Neuronal stem cell (in vitro differentiated cells): ENCODE measurements around the gene CORO2B.

Experiments
- DNase-seq: peaks from one replicate; pipeline ENCODE4 v3.0.0-alpha.2; 2013; ENCODE audit warnings: low spot score
- H2AFZ ChIP-seq: one replicate; pipeline ENCODE4 v1.6.1; 2013; ENCODE audit warnings: mild to moderate bottlenecking, low read length, inconsistent platforms
- H2AK5ac ChIP-seq: 2 replicates; pipeline ENCODE4 v1.6.1; 2013; ENCODE audit warnings: low read depth, mild to moderate bottlenecking, inconsistent platforms, low read length, moderate library complexity, mixed read lengths
- H2BK120ac ChIP-seq: 2 replicates; pipeline ENCODE4 v1.6.1; 2013; ENCODE audit warnings: low read depth, mild to moderate bottlenecking, inconsistent platforms, low read length, moderate library complexity, mixed read lengths
- H2BK12ac ChIP-seq: one replicate; pipeline ENCODE4 v1.6.1; 2013; ENCODE audit warnings: low read length, inconsistent platforms
- H2BK15ac ChIP-seq: 2 replicates; pipeline ENCODE4 v1.6.1; 2013; ENCODE audit warnings: mild to moderate bottlenecking, low read length, inconsistent platforms, mixed read lengths
- H2BK5ac ChIP-seq: one replicate; pipeline ENCODE4 v1.6.1; 2013; ENCODE audit warnings: inconsistent platforms, mild to moderate bottlenecking, low read length, moderate library complexity
- H3K14ac ChIP-seq: one replicate; pipeline ENCODE4 v1.6.1; 2013; ENCODE audit warnings: low read length, inconsistent platforms
- H3K18ac ChIP-seq: 2 replicates; pipeline ENCODE4 v1.6.1; 2013; ENCODE audit warnings: low read length, inconsistent platforms
- H3K23ac ChIP-seq: 2 replicates; pipeline ENCODE4 v1.6.1; 2013; ENCODE audit warnings: low read depth, mild to moderate bottlenecking, mixed read lengths, low read length, inconsistent platforms; ENCODE audit not compliant: poor library complexity
- H3K27ac ChIP-seq: replicated peaks from 3 replicates; pipeline ENCODE4 v1.5.1; 2013; ENCODE audit warnings: low read length, inconsistent platforms
- H3K27me3 ChIP-seq, 3 experiments: 2 replicates each; pipeline ENCODE4 v1.6.1; 2013; ENCODE audit warnings: low read length in 3 of 3, mild to moderate bottlenecking in 2 of 3, inconsistent platforms in 1 of 3, low read depth in 1 of 3, mixed read lengths in 1 of 3, moderate library complexity in 1 of 3; ENCODE audit not compliant: control insufficient read depth in 3 of 3, insufficient read depth in 3 of 3
- H3K36me3 ChIP-seq, 2 donors: replicated peaks in 1 of 2; 2 replicates each; pipeline ENCODE4 v1.6.1; 2013; ENCODE audit warnings: low read length in 2 of 2; ENCODE audit not compliant: control insufficient read depth in 2 of 2, insufficient read depth in 2 of 2
- H3K4ac ChIP-seq: 2 replicates; pipeline ENCODE4 v1.6.1; 2013; ENCODE audit warnings: inconsistent platforms, mild to moderate bottlenecking, low read length, moderate library complexity
- H3K4me1 ChIP-seq, 2 donors: 1 replicate in 1 of 2; 2 replicates in 1 of 2; pipeline ENCODE4 v1.6.1; 2013; ENCODE audit warnings: low read length in 2 of 2, low read depth in 1 of 2; ENCODE audit not compliant: control insufficient read depth in 2 of 2, insufficient read depth in 1 of 2
- H3K4me2 ChIP-seq: one replicate; pipeline ENCODE4 v1.6.1; 2013; ENCODE audit warnings: mild to moderate bottlenecking, low read length, inconsistent platforms; ENCODE audit not compliant: insufficient read depth, poor library complexity, severe bottlenecking
- H3K4me3 ChIP-seq, 2 donors: 2 replicates each; pipeline ENCODE4 v1.5.1; 2013; ENCODE audit warnings: low read length in 2 of 2, mild to moderate bottlenecking in 2 of 2, inconsistent platforms in 1 of 2, moderate library complexity in 1 of 2
- H3K79me1 ChIP-seq: one replicate; pipeline ENCODE4 v1.6.1; 2013; ENCODE audit warnings: low read depth, mild to moderate bottlenecking, inconsistent platforms, low read length, moderate library complexity
- H3K9ac ChIP-seq: one replicate; pipeline ENCODE4 v1.6.1; 2013; ENCODE audit warnings: mild to moderate bottlenecking, low read depth, low read length, inconsistent platforms; ENCODE audit not compliant: poor library complexity
- H3K9me3 ChIP-seq, 2 donors: replicated peaks in 1 of 2; 2 replicates each; pipeline versions ENCODE3 to v1.6.1; 2013; ENCODE audit warnings: low read length in 2 of 2, mild to moderate bottlenecking in 2 of 2, inconsistent platforms in 1 of 2, low read depth in 1 of 2, mixed read lengths in 1 of 2, moderate library complexity in 1 of 2; ENCODE audit not compliant: control insufficient read depth in 2 of 2, insufficient read depth in 1 of 2
- H4K8ac ChIP-seq: one replicate; pipeline ENCODE4 v1.6.1; 2013; ENCODE audit warnings: low read depth, mild to moderate bottlenecking, inconsistent platforms, low read length, moderate library complexity
- H4K91ac ChIP-seq: one replicate; pipeline ENCODE4 v1.6.1; 2013; ENCODE audit warnings: low read length, low read depth, mild to moderate bottlenecking, inconsistent platforms; ENCODE audit not compliant: poor library complexity
- WGBS, 2 donors: extraction: QIAGEN DNeasy Blood & Tissue Kit; methylation state at CpG; one replicate each; pipeline ENCODE4 v1.1.7; 2013; ENCODE audit warnings: missing lambda C conversion rate in 2 of 2, mixed read lengths in 1 of 2; ENCODE audit not compliant: insufficient read length in 2 of 2, insufficient replicate concordance in 1 of 2; ENCODE audit errors: extremely low coverage in 2 of 2; 5-methylcytosine and 5-hydroxymethylcytosine counted together

The CORO2B gene

DNA sequence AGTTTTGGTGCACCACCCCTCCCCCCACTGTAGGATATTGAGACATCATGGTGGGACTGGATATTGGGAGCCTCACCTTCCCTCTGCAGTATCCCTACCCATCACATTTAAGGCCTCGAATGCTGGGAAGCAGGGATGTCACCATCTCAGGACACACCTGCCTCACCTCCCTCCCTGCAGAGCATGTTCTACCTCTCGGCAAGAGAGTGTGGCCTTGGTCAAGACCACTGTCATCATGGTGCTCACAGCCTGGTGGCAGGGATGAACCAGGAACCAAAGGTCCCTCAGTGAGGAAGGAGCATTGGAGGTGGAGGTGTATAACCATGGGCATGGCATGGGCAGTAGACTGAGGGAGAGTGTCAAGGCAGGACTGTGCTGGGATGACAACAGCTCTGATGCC is 104.8 kb downstream of the CORO2B start:
- Histone ChIP-seq H3K9me3 (no peaks in the 10 kb centered on the region), H4K91ac (no peak overlapping the region), H3K14ac (no peak overlapping the region), H2AFZ (no peak overlapping the region), H4K8ac (no peak overlapping the region), H3K4me3 (no peak overlapping the region), H3K4ac (no peak overlapping the region), H2BK15ac (no peak overlapping the region), H2AK5ac (no peak overlapping the region), H3K9ac (no peak overlapping the region), H3K36me3 (no peaks in the 10 kb centered on the region), H3K23ac (no peak overlapping the region), H2BK120ac (no peak overlapping the region), H3K27me3 (no peaks in the 10 kb centered on the region), H2BK5ac (no peak overlapping the region), H3K4me2 (no peak overlapping the region), H3K4me1 (no peaks in the 10 kb centered on the region), H3K18ac (no peak overlapping the region), H2BK12ac (no peak overlapping the region), H3K79me1 (no peaks in the 10 kb centered on the region), H3K27ac (no peak overlapping the region)
- DNase-seq = no peak
- no CpG with 5 or more reads among the region's 2 CpGs for WGBS, 2 donors

DNA sequence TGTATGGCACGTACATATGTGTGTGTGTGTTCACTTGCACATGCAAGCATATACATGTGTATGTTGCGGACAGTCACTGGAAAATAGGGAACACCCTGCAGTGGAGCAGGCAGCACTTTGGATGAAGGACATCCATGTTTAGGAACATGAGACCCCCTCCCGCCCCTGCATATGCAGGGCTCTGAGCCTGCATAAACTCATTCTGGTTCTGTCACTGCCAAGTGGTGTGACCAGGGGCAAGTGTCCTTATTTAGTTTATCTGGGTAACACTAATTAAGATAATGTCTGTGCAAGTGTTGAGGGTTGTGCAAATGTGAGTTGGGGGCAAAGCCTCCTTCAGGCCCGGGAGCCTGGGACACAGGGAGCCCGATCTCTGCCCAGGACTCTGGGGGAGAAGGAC is 105.7 kb downstream of the CORO2B start:
- H4K8ac ChIP-seq = no peak overlapping the region

DNA sequence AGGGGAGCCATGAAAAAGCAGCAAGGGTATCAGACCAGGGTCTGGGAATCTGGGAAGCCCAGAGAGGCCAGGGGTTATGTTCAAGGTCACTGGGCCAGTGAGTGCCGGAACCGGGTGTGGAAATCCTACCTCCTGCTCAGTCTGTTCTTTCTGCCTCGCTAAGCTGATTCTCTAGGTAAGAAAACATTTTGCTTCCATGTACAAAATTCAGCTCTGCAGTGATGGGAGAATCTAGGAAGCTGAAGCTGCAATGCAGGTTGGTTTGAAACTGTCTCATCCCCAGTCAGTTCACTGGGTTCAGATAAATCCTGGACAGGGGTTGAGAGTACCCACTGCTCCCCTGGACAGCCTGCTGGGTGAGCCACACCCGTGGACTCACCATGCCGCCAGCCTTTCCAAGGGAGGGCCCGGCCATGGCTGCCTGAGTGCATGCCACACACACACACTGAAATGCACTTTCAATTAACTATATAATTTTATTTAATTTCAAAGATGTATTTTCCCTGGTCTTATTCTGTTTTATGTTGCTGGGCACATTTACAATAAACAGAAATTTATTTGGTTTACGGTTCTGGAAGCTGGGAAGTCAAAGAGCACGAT is 108.4 kb downstream of the CORO2B start:
- Histone ChIP-seq H3K27me3 (no peaks in the 10 kb centered on the region), H3K9me3 (no peaks in the 10 kb centered on the region), H2BK15ac (no peak overlapping the region), H2BK12ac (no peak overlapping the region), H3K4me3 (no peak overlapping the region), H2AK5ac (no peak overlapping the region), H3K4me2 (no peak overlapping the region), H3K27ac (no peak overlapping the region), H3K4me1 (no peaks in the 10 kb centered on the region), H3K23ac (no peak overlapping the region), H4K8ac (peak overlapping the region; percentile 29), H2AFZ (no peak overlapping the region), H3K9ac (no peak overlapping the region), H3K36me3 (no peaks in the 10 kb centered on the region), H3K14ac (no peak overlapping the region), H2BK5ac (no peak overlapping the region), H2BK120ac (no peak overlapping the region), H4K91ac (no peak overlapping the region), H3K4ac (no peak overlapping the region), H3K79me1 (no peaks in the 10 kb centered on the region), H3K18ac (no peak overlapping the region)
- no peak for DNase-seq
- no CpG with 5 or more reads among the region's 8 CpGs for WGBS, 2 donors

More for the DNA sequence above, 105.7 kb downstream of the CORO2B start:
- H3K9ac ChIP-seq = no peak overlapping the region
- no peak overlapping the region for H2BK15ac ChIP-seq
- H3K36me3 ChIP-seq = no peaks in the 10 kb centered on the region
- H3K23ac ChIP-seq = no peak overlapping the region
- no peak overlapping the region for H2AFZ ChIP-seq
- no peak overlapping the region for H2BK5ac ChIP-seq
- H3K4me1 ChIP-seq = no peaks in the 10 kb centered on the region
- no peaks in the 10 kb centered on the region for H3K9me3 ChIP-seq
- no peak overlapping the region for H4K91ac ChIP-seq
- no peak overlapping the region for H2BK12ac ChIP-seq
- H3K27me3 ChIP-seq = no peaks in the 10 kb centered on the region
- no peak overlapping the region for H2BK120ac ChIP-seq
- no peaks in the 10 kb centered on the region for H3K79me1 ChIP-seq
- H3K18ac ChIP-seq = peak overlapping the region; percentile 17
- H3K27ac ChIP-seq = no peak overlapping the region
- H3K4ac ChIP-seq = no peak overlapping the region
- no peak overlapping the region for H2AK5ac ChIP-seq
- H3K4me3 ChIP-seq = no peak overlapping the region
- no CpG with 5 or more reads among the region's 5 CpGs for WGBS, 2 donors
- H3K4me2 ChIP-seq = no peak overlapping the region
- H3K14ac ChIP-seq = no peak overlapping the region
- DNase-seq = no peak

DNA sequence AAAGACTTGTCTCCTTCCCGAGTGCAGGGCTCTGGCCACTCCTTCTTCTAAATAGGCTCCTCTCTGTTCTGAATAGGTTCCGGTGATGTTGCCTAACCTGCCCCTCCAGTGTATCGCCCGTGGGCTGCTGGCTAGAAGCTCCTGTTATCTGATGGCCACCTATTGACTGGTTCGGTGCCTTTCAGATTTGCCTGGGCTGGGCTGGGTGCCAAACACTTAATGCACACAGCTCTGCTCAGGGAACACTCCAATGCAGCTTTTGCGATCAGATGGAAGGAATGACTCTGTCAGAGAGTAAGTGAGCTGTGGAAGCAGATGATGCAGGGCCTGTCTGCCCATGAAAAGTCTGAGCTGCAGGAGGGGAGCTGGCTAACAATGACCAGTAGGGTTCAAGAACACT is 112.9 kb downstream of the CORO2B start:
- no CpG with 5 or more reads among the region's 6 CpGs for WGBS, 2 donors
- H3K4me1 ChIP-seq = peaks cover 6 to 14% of the 10 kb centered on the region in 2 donors
- no peak overlapping the region for H2BK15ac ChIP-seq
- DNase-seq = no peak
- H2BK12ac ChIP-seq = no peak overlapping the region
- H3K4me3 ChIP-seq = no peak overlapping the region
- H3K23ac ChIP-seq = no peak overlapping the region
- H4K8ac ChIP-seq = no peak overlapping the region
- no peak overlapping the region for H3K4ac ChIP-seq
- no peak overlapping the region for H2BK5ac ChIP-seq
- no peak overlapping the region for H3K27ac ChIP-seq
- H3K4me2 ChIP-seq = no peak overlapping the region
- H2AFZ ChIP-seq = no peak overlapping the region
- no peak overlapping the region for H3K18ac ChIP-seq
- H3K79me1 ChIP-seq = no peaks in the 10 kb centered on the region
- H3K14ac ChIP-seq = no peak overlapping the region
- no peaks in the 10 kb centered on the region for H3K27me3 ChIP-seq
- H3K9me3 ChIP-seq = peaks cover 0 to 3% of the 10 kb centered on the region in 2 donors
- H3K36me3 ChIP-seq = peaks cover 0 to 4% of the 10 kb centered on the region in 2 donors
- H2AK5ac ChIP-seq = no peak overlapping the region
- H3K9ac ChIP-seq = no peak overlapping the region
- no peak overlapping the region for H4K91ac ChIP-seq
- H2BK120ac ChIP-seq = no peak overlapping the region
